GM18867 (cell line): ENCODE measurements around the gene CD3D.
"Not testable (repeated sequence)": the region's sequence is repeated elsewhere in the genome, so short reads cannot be mapped to it uniquely, and the experiment has no call there.

ENCODE experiments used
- ATAC-seq: cut with Tn5 transposase; IDR thresholded peaks from one replicate; pipeline ENCODE4 v1.9.1; 2021; ENCODE audit warnings: mild to moderate bottlenecking, moderate library complexity; ENCODE audit not compliant: unreplicated experiment

CD3D gene

DNA sequence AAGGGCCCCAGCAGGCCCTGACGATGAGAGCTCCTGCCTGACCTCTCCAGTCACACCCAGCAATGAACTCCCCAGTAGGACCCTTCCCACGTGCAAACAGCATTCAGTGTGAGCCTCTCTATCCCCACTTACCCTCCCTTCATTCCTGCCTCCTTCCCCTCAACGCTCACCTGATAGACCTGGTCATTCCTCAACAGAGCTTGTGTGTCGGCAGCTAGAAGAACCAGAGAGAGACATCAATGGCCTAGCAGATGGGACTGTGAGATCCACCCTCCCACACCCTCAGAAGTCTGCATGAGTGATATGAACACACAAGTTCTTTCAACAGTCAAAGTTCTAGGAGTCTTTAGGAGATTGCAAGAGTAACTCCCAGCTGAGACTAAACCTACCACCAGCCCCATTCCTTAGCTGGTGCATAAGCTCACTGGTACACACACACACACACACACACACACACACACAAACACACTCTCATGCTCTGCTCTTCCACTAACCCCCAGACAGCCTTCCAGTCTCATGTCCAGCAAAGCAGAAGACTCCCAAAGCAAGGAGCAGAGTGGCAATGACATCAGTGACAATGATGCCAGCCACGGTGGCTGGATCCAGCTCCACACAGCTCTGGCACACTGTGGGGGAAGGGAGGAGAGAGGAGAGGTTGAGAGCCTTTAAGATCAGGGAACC lies 3.1 kb downstream of the CD3D start:
- ATAC-seq, result no peak

DNA sequence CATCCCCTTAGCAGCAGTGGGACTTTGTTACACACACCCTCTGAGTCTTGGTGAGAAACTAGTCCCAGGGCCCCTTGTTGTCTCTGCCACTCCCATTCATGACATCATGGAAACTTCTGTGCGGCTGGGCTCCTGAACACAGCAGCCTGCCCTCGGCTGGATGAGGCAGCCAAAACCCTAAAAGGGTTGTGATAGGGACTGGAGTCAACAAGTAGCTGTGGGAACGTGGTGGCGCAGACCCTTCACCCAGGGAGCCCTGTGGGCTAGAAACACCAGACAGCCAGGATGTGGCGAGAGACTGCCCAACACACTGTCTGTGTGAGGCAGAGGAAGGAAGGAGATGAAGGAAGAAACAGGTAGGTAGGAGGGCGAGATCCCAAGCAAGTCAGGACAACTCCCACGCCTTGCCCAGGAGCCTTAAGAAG lies 3.9 kb downstream of the CD3D start:
- no peak for ATAC-seq

- ATAC-seq, result no peak
These were observed 7.8 kb downstream of the CD3D start for GRCh38 chr11:118334745-118335144.

GRCh38 chr11:118328745-118329144 lies 13.8 kb downstream of the CD3D start:
- no peak for ATAC-seq

DNA sequence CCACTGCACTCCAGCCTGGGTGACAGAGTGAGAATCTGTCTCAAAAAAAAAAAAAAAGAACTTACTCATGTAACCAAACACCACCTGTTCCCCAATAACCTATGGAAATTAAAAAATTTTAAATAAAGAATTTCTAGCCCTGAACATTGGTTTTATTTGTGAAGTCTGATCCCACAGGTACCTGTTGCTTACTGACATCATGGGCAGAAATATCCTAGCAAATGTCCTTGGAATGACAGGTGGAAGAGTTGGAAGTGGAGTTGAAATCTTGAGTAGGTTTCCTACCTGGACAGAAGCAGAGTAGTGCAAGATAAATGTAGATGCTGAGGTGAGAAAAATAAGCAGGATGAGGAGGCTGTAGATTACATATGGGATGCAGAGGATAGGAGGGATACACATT lies 17.2 kb downstream of the CD3D start:
- ATAC-seq, result no peak

- ATAC-seq, result no peak
These were observed 19.8 kb downstream of the CD3D start for GRCh38 chr11:118322721-118323120.

GRCh38 chr11:118321386-118322082 lies 21.0 kb downstream of the CD3D start:
- no peak for ATAC-seq

DNA sequence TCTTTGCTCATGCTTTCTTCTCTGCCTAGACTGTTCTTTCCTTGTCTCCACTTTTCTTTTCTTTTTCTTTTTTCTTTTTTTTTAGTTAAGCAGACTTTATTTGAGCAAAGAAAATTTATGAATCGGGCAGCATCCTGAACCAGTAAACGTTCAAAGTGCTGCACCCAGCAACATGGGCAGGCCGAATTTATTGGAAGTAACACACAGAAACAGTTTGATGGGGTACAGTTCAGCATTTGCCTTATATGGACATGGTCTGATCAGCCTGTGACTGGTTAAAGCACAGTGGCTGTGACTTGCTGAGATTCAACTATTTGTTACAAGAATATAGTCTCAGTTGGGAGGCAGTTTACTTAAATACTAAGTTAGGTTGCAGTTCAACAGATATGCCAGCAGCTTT lies 22.0 kb downstream of the CD3D start:
- no peak for ATAC-seq

DNA sequence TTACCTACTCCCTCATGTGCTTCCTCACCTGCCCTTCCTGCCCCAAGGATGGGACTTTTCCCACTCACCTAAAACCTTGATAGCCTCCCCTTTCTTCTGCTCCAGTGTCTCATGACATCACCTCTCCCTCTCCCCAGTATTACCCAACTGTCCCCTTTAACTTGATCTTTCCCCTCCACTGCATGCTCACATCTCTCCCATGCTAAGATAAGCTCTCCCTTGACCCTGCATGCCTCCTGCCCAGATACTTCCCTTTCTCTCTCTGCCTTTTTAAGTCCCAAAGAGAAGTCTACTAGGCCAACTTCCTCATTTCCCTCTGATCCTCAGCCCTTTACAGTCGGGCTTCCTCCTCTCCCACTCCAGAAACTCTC lies 23.2 kb downstream of the CD3D start:
- no peak for ATAC-seq

GRCh38 chr11:118318581-118319336 lies 23.7 kb downstream of the CD3D start:
- no peak for ATAC-seq

- no peak for ATAC-seq
These were observed 24.4 kb downstream of the CD3D start for GRCh38 chr11:118318124-118318523.

GRCh38 chr11:118314988-118315411 lies 27.5 kb downstream of the CD3D start:
- ATAC-seq, result no peak

- ATAC-seq, result no peak
These were observed 29.3 kb downstream of the CD3D start for GRCh38 chr11:118313242-118313641.

DNA sequence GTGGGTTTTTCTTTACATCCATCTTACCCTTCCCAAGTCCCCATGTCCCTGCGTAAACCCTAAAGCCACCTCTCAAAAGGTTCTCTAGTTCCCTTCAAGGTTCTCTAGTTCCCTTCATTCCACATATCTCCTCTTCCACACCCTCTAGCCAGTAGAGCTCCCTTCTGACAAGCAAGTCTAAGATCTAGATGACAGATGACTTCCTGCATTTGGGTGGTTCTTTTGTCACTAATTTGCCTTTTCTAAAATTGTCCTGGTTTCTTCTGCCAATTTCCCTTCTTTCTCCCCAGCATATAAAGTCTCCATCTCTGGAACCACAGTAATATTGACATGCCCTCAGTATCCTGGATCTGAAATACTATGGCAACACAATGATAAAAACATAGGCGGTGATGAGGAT lies 30.2 kb downstream of the CD3D start:
- ATAC-seq, result no peak

DNA sequence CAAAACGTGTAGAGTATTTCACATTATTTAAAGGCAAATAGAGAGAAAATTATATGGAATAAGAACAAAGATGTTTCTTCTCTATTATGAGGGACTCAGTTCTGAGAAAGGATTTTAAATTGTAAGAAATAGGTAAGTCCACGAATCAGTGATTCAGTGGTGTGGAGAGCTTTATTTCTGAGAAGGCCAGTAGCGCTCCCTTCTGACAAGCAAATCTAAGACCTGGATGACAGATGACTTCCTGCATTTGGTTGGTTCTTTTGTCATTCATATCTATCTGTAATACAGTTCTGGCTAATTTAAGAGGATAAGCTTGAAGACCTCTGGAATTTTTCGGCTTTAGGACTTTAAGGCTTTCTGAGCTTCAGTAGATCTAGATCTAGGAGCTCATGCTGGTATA lies 31.0 kb downstream of the CD3D start:
- no peak for ATAC-seq

DNA sequence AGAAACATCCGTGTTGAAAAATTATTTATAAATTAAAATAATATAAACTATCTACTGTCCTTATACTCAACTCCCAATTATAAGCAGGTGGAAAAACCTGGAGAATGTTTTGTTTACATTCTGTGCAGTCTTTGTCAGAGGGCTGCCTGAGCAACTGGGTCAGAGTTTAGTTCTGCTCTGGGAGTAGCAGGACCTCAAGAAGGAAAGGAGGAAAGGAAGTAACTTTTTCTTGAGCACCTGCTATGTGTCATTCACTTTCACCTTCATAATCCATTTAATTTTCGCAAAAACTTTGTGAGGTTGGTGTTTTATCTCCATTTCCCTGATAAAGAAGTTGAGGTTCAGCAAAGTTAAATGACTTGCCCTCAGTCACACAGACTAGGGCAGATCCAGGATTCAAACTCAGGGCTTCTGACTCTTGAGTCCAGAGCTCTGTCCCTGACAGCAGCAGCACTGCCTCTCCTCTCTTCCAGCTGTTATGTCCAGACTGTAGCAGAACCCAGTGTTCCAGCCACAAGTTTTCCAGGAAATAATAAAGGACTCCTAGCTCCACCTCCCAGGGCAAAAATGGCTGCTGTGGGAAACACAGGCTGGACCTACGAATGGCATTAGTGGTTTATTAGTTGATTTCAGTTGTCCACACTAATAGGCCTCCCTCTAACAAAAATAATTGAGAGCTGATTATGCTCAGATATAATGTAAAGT lies 31.6 kb downstream of the CD3D start:
- no peak for ATAC-seq

GRCh38 chr11:118310271-118310670 lies 32.2 kb downstream of the CD3D start:
- no peak for ATAC-seq

DNA sequence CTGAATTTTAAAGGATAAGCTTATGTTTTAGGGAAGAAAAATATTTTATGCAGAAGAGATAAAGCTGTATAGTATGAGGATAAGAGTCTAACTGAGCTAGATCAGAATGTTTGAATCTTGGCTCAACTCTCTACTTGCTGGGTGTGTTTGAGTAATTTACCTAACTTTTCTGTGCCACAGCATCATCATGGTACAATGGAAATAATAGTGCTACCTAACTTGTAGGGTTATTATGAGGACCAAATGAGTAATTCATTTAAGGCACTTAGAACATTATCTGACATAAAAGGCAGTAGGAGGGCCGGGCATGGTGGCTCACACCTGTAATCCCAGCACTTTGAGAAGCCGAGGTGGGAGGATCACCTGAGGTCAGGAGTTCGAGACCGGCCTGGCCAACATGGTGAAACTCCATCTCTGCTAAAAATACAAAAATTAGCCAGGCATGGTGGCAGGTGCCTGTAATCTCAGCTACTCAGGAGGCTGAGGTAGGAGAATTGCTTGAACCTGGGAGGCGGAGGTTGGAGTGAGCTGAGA lies 33.4 kb downstream of the CD3D start:
- ATAC-seq, result not testable (repeated sequence)

DNA sequence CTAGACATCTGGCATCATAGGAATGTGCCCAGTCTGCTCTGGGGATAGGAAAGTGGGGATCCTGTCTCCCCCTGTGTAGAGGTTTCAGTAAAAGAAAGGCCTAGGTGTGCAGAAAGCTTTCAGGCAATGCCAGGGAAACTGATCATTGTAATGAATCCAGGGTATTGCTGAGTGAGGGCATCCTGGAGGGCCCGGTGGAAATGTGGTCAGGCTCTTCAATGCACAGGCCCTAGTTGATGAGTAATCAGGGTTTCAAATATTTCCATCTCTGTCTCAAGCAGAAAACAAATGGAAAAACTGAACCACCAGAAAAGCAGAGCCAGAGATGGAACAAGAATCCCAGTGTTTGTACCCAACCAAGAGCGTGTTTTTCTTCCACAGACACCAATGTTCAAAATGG lies 35.9 kb downstream of the CD3D start:
- no peak for ATAC-seq

GRCh38 chr11:118305726-118306125 lies 36.8 kb downstream of the CD3D start:
- ATAC-seq, result no peak
